ENCODE data around the gene MTHFS. TPM values are rescaled to one million over a fixed set of nuclear protein-coding genes. Genes with fewer than 3 reads are reported as not detected.
A peak's percentile ranks its signal among the peaks of the same experiment; 100 is the strongest.
"Not testable (repeated sequence)": the region's sequence is repeated elsewhere in the genome, so short reads cannot be mapped to it uniquely, and the experiment has no call there.

The MTHFS gene
- total and polyA plus RNA-seq, 10 donors: 11.7 to 54.2 (median 30.0) TPM

GRCh38 chr15:79916502-79917132 lies 19.8 kb upstream of the MTHFS start:
- TF ChIP-seq CTCF (IDR thresholded peaks at IDR 0.05 in 8 of 11, conservative IDR thresholded peaks at IDR 0.05 in 3 of 11) (no peak), POLR2AphosphoS5 (IDR thresholded peaks at IDR 0.05) (no peak), POLR2A (IDR thresholded peaks at IDR 0.05) (no peak)
- Histone ChIP-seq H3K4me1 (peaks cover 0 to 4% (median 0%) of the 10 kb centered on the region in 6 donors), H3K4me3 (no peak overlapping the region), H3K36me3 (peaks cover 0 to 64% (median 34%) of the 10 kb centered on the region in 6 donors), H3K27ac (peak overlapping the region in 2 of 8 donors; percentile 25 to 39), H3K9me3 (peaks cover 39 to 100% (median 99%) of the 10 kb centered on the region in 8 donors), H3K27me3 (replicated peaks in 1 of 7) (no peaks in the 10 kb centered on the region)
- intact Hi-C loops (cut with DNase I; ENCODE audit: low total_unique reads): no loop called here
- WGBS, 5 donors: 56 to 78% (median 66%) methylated on average over 3 of the region's 3 CpGs
- DNase-seq: no peak

- H3K4me3 ChIP-seq; intact Hi-C loops (cut with DNase I; ENCODE audit: low total_unique reads): not testable (repeated sequence)
- WGBS, 5 donors: 59 to 91% (median 81%) methylated on average over 3 of the region's 3 CpGs
Measured at GRCh38 chr15:79915776-79916501, 19.1 kb upstream of the MTHFS start.

GRCh38 chr15:79914728-79915127 lies 17.9 kb upstream of the MTHFS start:
- Histone ChIP-seq H3K4me3 (no peak overlapping the region), H3K27ac (no peak overlapping the region), H3K9me3 (peaks cover 35 to 88% (median 82%) of the 10 kb centered on the region in 8 donors), H3K4me1 (peaks cover 0 to 9% (median 0%) of the 10 kb centered on the region in 6 donors), H3K36me3 (peaks cover 0 to 45% (median 16%) of the 10 kb centered on the region in 6 donors), H3K27me3 (replicated peaks in 1 of 7) (no peaks in the 10 kb centered on the region)
- intact Hi-C loops (cut with DNase I; ENCODE audit: low total_unique reads): no loop called here
- TF ChIP-seq POLR2A (IDR thresholded peaks at IDR 0.05) (no peak), CTCF (IDR thresholded peaks at IDR 0.05 in 8 of 11, conservative IDR thresholded peaks at IDR 0.05 in 3 of 11) (no peak), POLR2AphosphoS5 (IDR thresholded peaks at IDR 0.05) (no peak)
- no peak for DNase-seq

More at GRCh38 chr15:79915776-79916501, 19.1 kb upstream of the MTHFS start:
- H3K27me3 ChIP-seq (replicated peaks in 1 of 7); DNase-seq; H3K4me1 ChIP-seq: not testable (repeated sequence)
- peaks cover 0 to 57% (median 27%) of the 10 kb centered on the region in 6 donors for H3K36me3 ChIP-seq
- H3K9me3 ChIP-seq: peaks cover 39 to 97% (median 94%) of the 10 kb centered on the region in 8 donors
- H3K27ac ChIP-seq: peak overlapping the region in 3 of 8 donors; percentile 8 to 39 (median 25)

GRCh38 chr15:79909556-79910335 lies 12.9 kb upstream of the MTHFS start:
- 49 to 81% (median 80%) methylated on average over 4 of the region's 4 CpGs for WGBS, 5 donors
- TF ChIP-seq CTCF (IDR thresholded peaks at IDR 0.05 in 8 of 11, conservative IDR thresholded peaks at IDR 0.05 in 3 of 11): peak in 5 of 11 experiments; percentile 25 to 49 (median 38)
- intact Hi-C loops (cut with DNase I; ENCODE audit: low total_unique reads): not testable (repeated sequence)

More at GRCh38 chr15:79909556-79910335, 12.9 kb upstream of the MTHFS start:
- Histone ChIP-seq H3K27ac (peak overlapping the region in 6 of 8 donors; percentile 18 to 79 (median 60)), H3K9me3 (peaks cover 6 to 46% (median 41%) of the 10 kb centered on the region in 8 donors), H3K36me3 (peaks cover 0 to 22% (median 0%) of the 10 kb centered on the region in 6 donors), H3K4me3 (peak overlapping the region in 1 of 8 donors; percentile 5), H3K4me1 (peaks cover 0 to 18% (median 4%) of the 10 kb centered on the region in 6 donors)
- DNase-seq; H3K27me3 ChIP-seq (replicated peaks in 1 of 7): not testable (repeated sequence)

All from spleen (tissue), 11 donors.